Lung (tissue), 12 donors: ENCODE measurements around the gene ASPHD1. TPM values are rescaled to one million over a fixed set of nuclear protein-coding genes. Genes with fewer than 3 reads are reported as not detected.

ENCODE experiments used
- ATAC-seq: fragments of 200-7000 bp; cut with Tn5 transposase; one replicate; pipeline ENCODE4 v1.9.1; 2020; ENCODE audit warnings: moderate number of reproducible peaks; ENCODE audit not compliant: insufficient read depth, low FRiP score
- DNase-seq, 3 donors: peaks; one replicate each; pipeline ENCODE4 v3.0.0-alpha.2; 2013 to 2017
- H3K27ac ChIP-seq, 2 donors: one replicate each; pipeline ENCODE4 v1.5.1; 2013; ENCODE audit warnings: mild to moderate bottlenecking in 2 of 2, moderate library complexity in 2 of 2, control low read depth in 1 of 2, inconsistent platforms in 1 of 2, low read depth in 1 of 2, low read length in 1 of 2
- H3K27me3 ChIP-seq, 3 donors: one replicate each; pipeline ENCODE4 v1.5.1; 2013; ENCODE audit warnings: low read length in 2 of 3; ENCODE audit not compliant: control insufficient read depth in 3 of 3, insufficient read depth in 3 of 3
- H3K36me3 ChIP-seq, 4 donors: one replicate each; pipeline ENCODE4 v1.5.1; 2013; ENCODE audit warnings: low read length in 4 of 4, mild to moderate bottlenecking in 1 of 4, moderate library complexity in 1 of 4; ENCODE audit not compliant: control insufficient read depth in 4 of 4, insufficient read depth in 4 of 4
- H3K4me1 ChIP-seq, 5 donors: one replicate each; pipeline ENCODE4 v1.5.1; 2013; ENCODE audit warnings: low read length in 5 of 5, mild to moderate bottlenecking in 2 of 5, moderate library complexity in 1 of 5; ENCODE audit not compliant: control insufficient read depth in 5 of 5, insufficient read depth in 5 of 5
- H3K4me3 ChIP-seq: one replicate; pipeline ENCODE4 v1.5.1; 2013; ENCODE audit warnings: mild to moderate bottlenecking, control low read depth, moderate library complexity
- H3K9ac ChIP-seq, 2 donors: one replicate each; pipeline ENCODE4 v1.5.1; 2013; ENCODE audit warnings: low read length in 2 of 2, control low read depth in 1 of 2; ENCODE audit not compliant: insufficient read depth in 1 of 2
- H3K9me3 ChIP-seq, 4 donors: one replicate each; pipeline ENCODE4 v1.5.1; 2013; ENCODE audit warnings: low read length in 3 of 4, mild to moderate bottlenecking in 1 of 4, moderate library complexity in 1 of 4; ENCODE audit not compliant: control insufficient read depth in 4 of 4, insufficient read depth in 3 of 4
- CTCF ChIP-seq: IDR thresholded peaks from 2 replicates; pipeline ENCODE4 v1.5.1; 2012; ENCODE audit warnings: mild to moderate bottlenecking; ENCODE audit errors: control extremely low read depth, extremely low read depth
- WGBS, 2 donors: extraction: QIAGEN DNeasy Blood & Tissue Kit; methylation state at CpG; one replicate each; pipeline ENCODE4 v1.1.7; 2013; 5-methylcytosine and 5-hydroxymethylcytosine counted together
- polyA plus RNA-seq, 2 donors: library from polyadenylated mRNA; stranded (reverse); fragments of 200-250 nt; gene quantifications; one replicate each; pipeline ENCODE4 v1.2.1, GENCODE V29; 2013
- total RNA-seq, 2 donors: library from RNA; depleted of rRNA in 1 of 2; stranded (reverse); fragments of >200 nt in 1 of 2; gene quantifications; one replicate each; pipeline ENCODE4 v1.2.1, GENCODE V29; 2014 to 2021
- donor health status: control.
- donor health status: control.
- donor health status: Bipolar disorder and iron deficiency.
- donor health status: healthy.
- donor health status: DM: yes; HTN: yes; CAD: no.

Gene ASPHD1
- total and polyA plus RNA-seq, 4 donors, result 0.34 to 4.3 (median 3.7) TPM

DNA sequence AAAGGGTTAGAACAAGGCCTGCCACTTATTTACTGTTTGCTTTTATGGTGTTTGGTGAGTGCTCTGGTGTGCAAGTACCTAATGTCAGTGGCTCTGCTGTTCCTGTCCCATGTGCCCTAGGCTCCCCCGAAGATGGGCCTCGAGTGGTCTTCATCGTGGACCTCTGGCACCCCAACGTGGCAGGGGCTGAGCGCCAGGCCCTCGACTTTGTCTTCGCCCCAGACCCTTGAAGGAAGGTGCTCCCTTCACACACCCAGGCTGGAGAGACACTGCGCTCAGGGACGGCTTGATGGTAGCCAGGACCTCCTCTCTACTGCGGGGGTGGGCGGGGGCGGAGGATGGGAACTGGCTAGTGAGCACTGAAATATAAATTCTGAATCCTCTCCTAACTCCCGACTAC, 5.4 kb downstream of the ASPHD1 start:
- Histone ChIP-seq H3K9ac (no peak overlapping the region), H3K9me3 (no peaks in the 10 kb centered on the region), H3K27me3 (peaks cover 0 to 5% (median 0%) of the 10 kb centered on the region in 3 donors), H3K27ac (no peak overlapping the region), H3K36me3 (peaks cover 0 to 4% (median 0%) of the 10 kb centered on the region in 4 donors), H3K4me3 (no peak overlapping the region), H3K4me1 (peaks cover 0 to 2% (median 0%) of the 10 kb centered on the region in 5 donors)
- ATAC-seq, result no peak
- 89 to 90% methylated on average over 13 of the region's 13 CpGs for WGBS, 2 donors
- no peak for DNase-seq
- TF ChIP-seq CTCF, result no peak

GRCh38 chr16:29906520-29907244, 6.4 kb downstream of the ASPHD1 start:
- peaks cover 0 to 4% (median 0%) of the 10 kb centered on the region in 4 donors for H3K36me3 ChIP-seq
- 86 to 90% methylated on average over 23 of the region's 23 CpGs for WGBS, 2 donors
- H3K9me3 ChIP-seq, result no peaks in the 10 kb centered on the region
- H3K9ac ChIP-seq, result no peak overlapping the region
- no peak for DNase-seq
- H3K27me3 ChIP-seq, result no peaks in the 10 kb centered on the region
- H3K4me1 ChIP-seq, result no peaks in the 10 kb centered on the region
- TF ChIP-seq CTCF, result no peak
- no peak overlapping the region for H3K27ac ChIP-seq
- no peak for ATAC-seq
- no peak overlapping the region for H3K4me3 ChIP-seq

GRCh38 chr16:29907973-29908372, 7.7 kb downstream of the ASPHD1 start:
- H3K9me3 ChIP-seq, result no peaks in the 10 kb centered on the region
- 78 to 79% methylated on average over 2 of the region's 2 CpGs for WGBS, 2 donors
- no peak for ATAC-seq
- H3K27ac ChIP-seq, result no peak overlapping the region
- H3K4me1 ChIP-seq, result no peaks in the 10 kb centered on the region
- no peaks in the 10 kb centered on the region for H3K27me3 ChIP-seq
- H3K4me3 ChIP-seq, result no peak overlapping the region
- H3K36me3 ChIP-seq, result peaks cover 0 to 4% (median 0%) of the 10 kb centered on the region in 4 donors
- no peak for DNase-seq
- H3K9ac ChIP-seq, result no peak overlapping the region
- no peak for TF ChIP-seq CTCF
